ENCODE data around the gene TMEM132A.

The TMEM132A gene

DNA sequence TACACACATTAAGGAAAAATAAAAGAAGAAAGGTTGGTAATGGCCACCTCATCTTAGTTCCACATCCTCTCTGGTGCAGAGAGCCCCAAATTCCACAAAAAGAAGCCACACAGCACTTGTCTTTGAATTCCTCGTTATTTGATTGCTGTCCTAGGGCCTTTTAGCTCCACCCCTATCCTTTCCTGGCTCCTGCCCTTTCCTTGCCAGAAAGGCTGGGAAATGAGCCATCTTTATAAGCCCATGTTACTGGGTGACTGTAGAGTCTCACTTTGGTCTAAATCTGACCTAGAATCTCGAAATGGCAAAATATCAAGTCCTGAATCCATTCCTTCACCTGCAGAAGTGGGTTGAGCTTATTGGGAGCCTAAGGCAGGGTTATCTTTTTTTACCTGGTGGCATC, 4.3 kb upstream of the TMEM132A start:
- DNase-seq (ENCODE audit: low spot score): no peak
- no peak for FAIRE-seq

GRCh38 chr11:60921259-60921658, 3.0 kb upstream of the TMEM132A start:
- no peak for FAIRE-seq
- DNase-seq (ENCODE audit: low spot score): no peak

DNA sequence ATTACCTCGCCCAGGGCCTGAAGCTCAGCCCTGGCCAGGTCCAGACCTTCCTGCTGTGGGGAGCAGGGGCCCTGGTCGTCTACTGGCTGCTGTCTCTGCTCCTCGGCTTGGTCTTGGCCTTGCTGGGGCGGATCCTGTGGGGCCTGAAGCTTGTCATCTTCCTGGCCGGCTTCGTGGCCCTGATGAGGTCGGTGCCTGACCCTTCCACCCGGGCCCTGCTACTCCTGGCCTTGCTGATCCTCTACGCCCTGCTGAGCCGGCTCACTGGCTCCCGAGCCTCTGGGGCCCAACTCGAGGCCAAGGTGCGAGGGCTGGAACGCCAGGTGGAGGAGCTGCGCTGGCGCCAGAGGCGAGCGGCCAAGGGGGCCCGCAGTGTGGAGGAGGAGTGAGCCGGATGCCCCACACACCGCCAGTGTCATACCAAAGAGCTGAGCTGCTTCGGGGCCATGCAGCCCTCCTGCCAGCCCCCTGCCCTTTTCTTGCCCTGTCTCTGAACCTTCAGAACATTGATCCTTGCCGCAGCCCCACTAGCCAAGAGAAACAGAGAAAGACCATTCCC, 2.4 kb upstream of the TMEM132A start:
- FAIRE-seq (no peak), DNase-seq (ENCODE audit: low spot score) (no peak)

- no peak for DNase-seq (ENCODE audit: low spot score)
- no peak for FAIRE-seq
Observed at GRCh38 chr11:60922906-60923305, 1.4 kb upstream of the TMEM132A start.

DNA sequence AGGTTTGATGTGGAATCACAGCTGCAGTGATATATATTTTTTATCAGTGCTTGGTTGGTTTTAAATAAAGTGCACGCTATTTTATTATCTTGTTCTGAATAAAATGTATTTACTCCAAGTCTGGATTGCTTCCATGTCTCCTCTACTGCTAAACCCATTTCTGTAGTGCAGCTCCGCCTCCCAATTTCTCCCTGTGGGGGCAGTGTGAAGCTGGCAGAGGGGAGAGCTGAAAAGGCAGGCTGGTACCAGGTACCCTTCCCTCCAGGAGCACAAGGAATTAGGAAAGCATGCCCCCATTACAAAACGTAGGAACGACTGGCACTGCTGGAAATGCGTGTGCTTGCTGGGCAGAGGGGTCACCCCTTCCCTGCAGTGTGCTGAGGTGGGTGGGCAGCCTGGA, 934 bp upstream of the TMEM132A start:
- FAIRE-seq (no peak), DNase-seq (ENCODE audit: low spot score) (no peak)

- DNase-seq (ENCODE audit: low spot score) (no peak), FAIRE-seq (no peak)
Observed at GRCh38 chr11:60923800-60924109, 505 bp upstream of the TMEM132A start.

DNA sequence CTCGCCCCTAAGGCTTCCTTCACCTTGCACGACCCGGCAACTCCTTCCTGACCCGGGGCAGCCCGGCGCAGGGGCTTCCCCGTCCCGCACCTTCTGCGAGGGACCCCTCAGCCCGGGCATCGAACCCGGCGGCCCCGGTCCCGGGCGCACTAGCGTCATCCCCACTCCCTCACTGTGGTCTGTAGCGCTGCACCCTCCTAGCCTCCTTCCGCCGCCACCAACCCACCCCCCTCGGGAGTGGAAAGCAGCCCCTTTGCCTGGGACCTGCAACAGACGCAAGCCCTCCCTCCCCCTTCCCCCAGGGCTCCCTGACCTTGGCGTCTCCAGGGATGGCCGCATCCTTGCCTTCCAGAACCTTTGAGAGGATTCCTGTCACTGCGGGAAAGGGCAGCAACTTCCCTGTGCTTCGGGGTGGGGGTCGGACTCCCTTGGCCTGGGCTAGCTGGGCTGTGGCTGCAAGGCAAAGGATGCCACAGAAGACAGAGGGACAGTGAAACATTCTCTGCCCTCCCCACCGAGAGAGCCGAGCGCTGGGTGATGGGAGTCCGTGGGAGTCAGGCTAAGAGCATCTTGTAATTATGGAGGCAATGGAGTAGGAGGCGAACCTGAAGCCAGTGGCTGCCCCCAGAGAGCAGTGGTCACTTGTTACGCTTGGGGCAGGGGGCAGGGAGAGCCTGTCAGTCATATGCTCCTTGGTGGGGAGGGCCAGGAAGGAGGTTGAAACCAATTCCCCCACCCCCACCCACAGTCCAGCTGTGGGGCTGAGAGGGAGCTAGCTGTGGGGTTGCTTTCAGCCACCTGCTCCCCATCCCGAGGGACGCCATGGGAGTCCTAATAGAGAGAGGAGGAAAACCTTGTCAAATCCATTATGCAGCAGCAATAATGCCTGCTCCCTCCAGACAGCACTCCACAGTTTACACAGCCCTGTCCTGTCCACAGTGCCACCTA, 920 bp downstream of the TMEM132A start:
- no peak for DNase-seq (ENCODE audit: low spot score)
- FAIRE-seq: no peak

DNA sequence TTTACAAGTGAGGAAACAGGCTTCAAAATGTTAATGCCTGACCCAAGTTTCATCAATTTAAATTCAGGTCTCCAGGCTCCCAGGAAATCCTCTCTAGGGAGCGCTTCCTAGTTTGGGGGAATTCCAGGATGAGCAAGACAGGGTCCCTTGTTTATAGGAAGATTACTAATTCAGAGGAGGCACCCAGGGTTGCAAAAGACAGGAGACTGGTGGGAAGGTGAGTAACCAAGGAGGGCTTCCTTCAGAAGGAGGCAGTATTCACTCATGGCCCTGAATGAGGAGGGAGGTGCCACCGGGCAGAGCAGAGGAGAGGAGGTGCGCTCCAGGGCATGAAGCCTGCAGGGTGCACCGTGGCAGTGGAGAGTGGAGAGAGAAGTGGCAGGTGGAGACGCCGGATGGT, 1.6 kb downstream of the TMEM132A start:
- DNase-seq (ENCODE audit: low spot score) (peak; percentile 79), FAIRE-seq (peak; percentile 63)

DNA sequence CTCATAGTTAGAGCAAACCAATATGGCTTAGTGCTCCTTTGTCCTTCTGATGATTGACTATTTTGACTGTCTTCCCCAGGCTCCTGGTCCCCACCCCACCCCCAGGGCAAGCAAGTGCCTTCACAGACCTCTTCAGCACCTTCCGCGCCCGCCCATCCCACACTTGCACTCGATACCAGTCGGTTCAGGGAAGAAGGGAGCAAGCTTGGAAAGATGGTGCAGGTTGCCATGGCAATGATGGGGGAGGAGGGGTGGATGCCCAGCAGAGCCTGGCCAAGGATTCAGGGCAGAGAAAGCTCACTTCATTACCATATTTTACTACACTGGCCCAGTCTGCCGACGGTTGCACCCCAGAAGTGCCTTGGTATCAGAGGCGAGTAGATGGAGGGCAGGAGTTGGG, 2.2 kb downstream of the TMEM132A start:
- no peak for DNase-seq (ENCODE audit: low spot score)
- FAIRE-seq: no peak

DNA sequence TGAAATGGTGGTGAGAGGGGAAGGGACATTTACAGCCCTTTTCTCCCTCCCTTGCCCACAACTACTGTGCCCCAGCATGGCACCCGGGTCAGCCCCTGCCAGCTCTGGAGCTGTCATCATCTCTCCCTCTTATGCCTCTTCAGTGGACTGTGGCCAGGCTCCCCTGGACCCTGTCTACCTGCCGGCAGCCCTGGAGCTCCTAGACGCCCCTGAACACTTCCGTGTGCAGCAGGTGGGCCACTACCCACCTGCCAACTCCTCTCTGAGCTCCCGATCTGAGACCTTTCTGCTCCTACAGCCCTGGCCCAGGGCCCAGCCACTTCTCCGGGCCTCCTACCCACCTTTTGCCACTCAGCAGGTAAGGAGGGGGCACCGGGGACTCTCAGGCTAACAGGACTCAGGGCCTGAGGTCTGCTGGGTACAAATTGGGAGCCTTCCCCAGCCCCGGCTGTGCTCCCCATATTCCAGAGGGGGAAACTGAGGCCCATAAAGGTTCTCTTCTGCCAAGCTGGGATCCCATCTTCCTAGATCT, 2.9 kb downstream of the TMEM132A start:
- DNase-seq (ENCODE audit: low spot score) (no peak), FAIRE-seq (no peak)

DNA sequence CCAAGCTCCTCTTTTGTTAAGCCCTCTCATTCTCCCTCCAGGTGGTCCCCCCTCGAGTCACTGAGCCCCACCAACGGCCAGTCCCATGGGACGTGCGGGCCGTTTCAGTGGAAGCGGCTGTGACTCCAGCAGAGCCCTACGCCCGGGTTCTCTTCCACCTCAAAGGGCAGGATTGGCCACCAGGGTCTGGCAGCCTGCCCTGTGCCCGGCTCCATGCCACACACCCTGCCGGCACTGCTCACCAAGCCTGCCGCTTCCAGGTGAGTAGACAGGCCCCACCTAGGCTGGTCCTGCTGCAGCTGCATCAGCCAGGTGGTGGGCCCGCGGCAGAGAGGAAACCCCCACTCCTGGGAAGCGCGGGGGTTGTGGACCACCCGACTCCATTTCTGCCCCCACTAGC, 3.3 kb downstream of the TMEM132A start:
- FAIRE-seq (no peak), DNase-seq (ENCODE audit: low spot score) (no peak)

DNA sequence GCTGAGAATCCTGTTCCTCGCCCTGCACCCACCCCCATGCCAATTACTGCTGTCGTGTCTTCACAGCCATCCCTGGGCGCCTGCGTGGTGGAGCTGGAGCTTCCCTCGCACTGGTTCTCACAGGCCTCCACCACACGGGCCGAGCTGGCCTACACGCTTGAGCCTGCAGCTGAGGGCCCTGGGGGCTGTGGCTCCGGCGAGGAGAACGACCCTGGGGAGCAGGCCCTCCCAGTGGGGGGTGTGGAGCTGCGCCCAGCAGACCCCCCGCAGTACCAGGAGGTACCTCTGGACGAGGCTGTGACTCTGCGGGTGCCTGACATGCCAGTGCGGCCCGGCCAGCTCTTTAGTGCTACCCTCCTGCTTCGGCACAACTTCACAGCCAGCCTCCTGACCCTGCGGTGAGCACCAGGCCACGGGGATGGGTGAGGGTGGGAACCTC, 4.3 kb downstream of the TMEM132A start:
- DNase-seq (ENCODE audit: low spot score): no peak
- no peak for FAIRE-seq

DNA sequence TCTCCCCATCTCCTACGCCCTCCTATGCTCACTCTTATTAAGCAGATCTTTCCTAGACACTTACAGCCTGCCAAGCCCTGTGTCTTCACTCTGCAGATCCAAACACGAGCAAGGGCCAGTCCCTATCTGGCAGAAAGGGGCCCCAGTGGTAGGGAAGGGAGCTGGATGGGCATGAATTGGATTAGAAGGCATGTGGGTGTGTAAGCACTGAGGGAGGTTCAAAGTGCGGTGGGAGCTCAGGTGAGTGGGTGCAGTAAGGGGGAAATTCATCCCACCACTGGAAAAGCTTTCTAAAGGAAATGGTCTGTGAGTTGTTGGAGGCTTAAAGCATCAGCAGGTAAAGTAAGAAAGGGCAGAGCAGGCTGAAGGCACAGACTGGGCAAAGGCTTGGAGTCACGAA, 5.5 kb downstream of the TMEM132A start:
- no peak for DNase-seq (ENCODE audit: low spot score)
- FAIRE-seq: no peak

- no peak for DNase-seq (ENCODE audit: low spot score)
- no peak for FAIRE-seq
Observed at GRCh38 chr11:60930394-60930793, 6.1 kb downstream of the TMEM132A start.

GRCh38 chr11:60931917-60932316, 7.7 kb downstream of the TMEM132A start:
- no peak for DNase-seq (ENCODE audit: low spot score)
- FAIRE-seq: no peak

DNA sequence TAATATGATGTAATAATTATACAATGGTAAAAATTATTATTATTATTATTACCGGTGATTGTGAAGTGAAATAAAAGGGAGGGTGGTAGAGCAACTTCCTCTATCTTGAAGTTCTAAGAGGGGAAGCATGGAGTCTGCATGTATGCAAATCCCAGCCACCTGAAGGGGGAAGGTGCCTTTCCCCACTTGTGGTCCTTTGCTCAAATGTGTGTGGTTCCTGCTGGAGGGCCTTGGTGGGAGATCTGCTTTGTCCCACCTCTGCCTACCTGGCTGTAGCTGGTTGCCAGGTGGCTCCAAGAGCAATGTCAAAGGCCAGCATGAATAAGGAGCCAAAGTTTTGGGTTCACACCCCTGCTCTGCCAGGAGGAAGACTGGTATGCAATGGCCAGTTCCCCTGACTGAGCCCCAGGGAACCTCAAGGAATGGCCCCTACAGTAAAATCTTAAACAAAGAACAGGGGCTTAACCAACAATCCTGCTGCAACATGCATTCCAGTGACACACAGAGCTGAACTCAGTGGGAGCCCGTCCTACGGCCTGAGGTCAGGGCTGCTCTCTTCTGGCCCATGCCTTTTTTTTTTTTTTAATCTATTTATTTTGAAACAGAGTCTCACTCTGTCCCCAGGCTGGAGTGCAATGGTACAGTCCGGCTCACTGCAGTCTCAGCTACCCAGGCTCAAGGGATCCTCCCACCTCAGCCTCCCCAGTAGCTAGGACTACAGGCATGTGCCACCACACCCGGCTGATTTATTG, 8.5 kb downstream of the TMEM132A start:
- FAIRE-seq (no peak), DNase-seq (ENCODE audit: low spot score) (no peak)

DNA sequence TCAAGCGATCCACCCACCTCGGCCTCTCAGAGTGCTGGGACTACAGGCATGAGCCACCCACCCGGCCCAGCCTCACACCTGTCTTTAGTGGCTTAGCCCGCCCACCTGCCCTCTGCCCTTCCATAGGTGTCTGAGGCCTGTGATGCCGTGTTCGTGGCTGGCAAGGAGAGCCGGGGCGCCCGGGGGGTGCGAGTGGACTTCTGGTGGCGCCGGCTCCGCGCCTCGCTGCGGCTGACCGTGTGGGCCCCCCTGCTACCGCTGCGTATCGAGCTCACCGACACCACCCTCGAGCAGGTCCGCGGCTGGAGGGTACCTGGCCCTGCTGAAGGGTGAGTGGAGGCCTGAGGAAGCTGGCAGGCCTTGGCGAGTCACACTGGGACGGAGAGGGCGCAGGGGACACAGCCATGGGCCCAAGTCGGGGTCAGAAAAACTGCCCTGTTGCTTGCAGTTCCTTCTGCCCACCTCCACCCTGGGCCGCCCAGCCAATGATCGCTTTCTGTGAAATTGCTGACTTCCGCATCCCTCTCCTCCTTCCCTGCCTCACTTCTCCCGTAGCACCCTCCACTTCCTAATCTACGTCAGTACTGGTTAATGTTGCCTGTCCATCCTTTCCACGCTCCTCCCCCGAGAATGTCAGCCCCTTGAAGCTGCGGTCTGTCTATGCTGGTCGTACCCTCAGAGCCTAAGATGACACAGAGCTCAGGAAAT, 9.3 kb downstream of the TMEM132A start:
- no peak for FAIRE-seq
- DNase-seq (ENCODE audit: low spot score): no peak

- DNase-seq (ENCODE audit: low spot score): no peak
- no peak for FAIRE-seq
Observed at GRCh38 chr11:60934124-60934789, 10.0 kb downstream of the TMEM132A start.

DNA sequence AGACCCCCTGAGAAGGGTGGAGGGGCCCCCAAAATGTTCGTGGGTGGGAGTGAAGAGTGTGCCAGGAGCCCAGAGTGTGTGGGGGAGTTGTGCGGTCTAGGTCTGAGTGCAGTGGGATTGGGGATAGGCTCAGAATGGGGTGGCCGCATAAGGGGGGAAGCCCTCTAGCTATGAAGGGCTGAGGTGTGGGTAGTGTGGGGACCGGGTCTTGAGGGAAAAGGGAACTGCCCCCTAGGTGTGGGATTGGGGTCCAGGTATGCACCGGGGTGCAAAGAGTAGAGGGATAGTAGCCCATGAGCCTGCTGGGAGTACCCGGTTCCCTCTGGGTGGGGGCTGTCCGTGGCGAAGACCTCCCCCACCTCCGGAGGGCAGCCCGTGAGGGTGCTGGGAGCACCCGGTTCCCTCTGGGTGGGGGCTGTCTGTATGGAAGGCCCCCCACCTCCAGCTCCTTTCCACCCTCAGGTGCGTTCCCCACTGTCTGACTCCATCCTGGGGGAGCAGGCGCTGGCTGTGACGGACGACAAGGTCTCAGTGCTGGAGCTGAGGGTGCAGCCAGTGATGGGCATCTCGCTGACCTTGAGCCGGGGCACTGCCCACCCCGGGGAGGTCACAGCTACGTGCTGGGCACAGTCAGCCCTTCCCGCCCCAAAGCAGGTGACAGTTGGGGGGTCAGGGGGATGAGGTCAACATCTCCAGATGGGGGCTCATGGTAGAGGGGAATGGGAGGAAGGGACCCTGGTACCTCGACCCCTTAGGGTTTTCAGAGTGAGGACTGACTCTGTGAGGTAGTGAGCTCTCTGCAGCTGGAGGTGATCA, 10.7 kb downstream of the TMEM132A start:
- FAIRE-seq: no peak

More for the DNA sequence above, 10.7 kb downstream of the TMEM132A start:
- DNase-seq (ENCODE audit: low spot score): no peak

All from RCC 7860 (cell line).